Fibroblast of pulmonary artery (primary cell): Measurements from ENCODE around the gene SIRT6.
"Not testable (repeated sequence)": the region's sequence is repeated elsewhere in the genome, so short reads cannot be mapped to it uniquely, and the experiment has no call there.

Experiments
- DNase-seq: peaks from one replicate; pipeline ENCODE4 v3.0.0-alpha.2; 2010; ENCODE audit warnings: low read depth
- H3K4me3 ChIP-seq: replicated peaks from 2 replicates; pipeline ENCODE4 v1.5.1; 2011; ENCODE audit warnings: low read depth, mild to moderate bottlenecking, control low read depth, low read length, moderate library complexity
- CTCF ChIP-seq: IDR thresholded peaks from 2 replicates; pipeline ENCODE4 v1.5.1; 2011; ENCODE audit warnings: mild to moderate bottlenecking, control low read depth, low read length, inconsistent platforms; ENCODE audit errors: missing control alignments

Gene SIRT6

GRCh38 chr19:4224470-4224869 lies 42.1 kb upstream of the SIRT6 start:
- TF ChIP-seq CTCF: no peak
- H3K4me3 ChIP-seq: no peak overlapping the region

GRCh38 chr19:4220188-4220587 lies 37.8 kb upstream of the SIRT6 start:
- no peak for TF ChIP-seq CTCF
- DNase-seq: no peak

More at GRCh38 chr19:4224470-4224869, 42.1 kb upstream of the SIRT6 start:
- no peak for DNase-seq

GRCh38 chr19:4218523-4218922 lies 36.2 kb upstream of the SIRT6 start:
- DNase-seq, H3K4me3 ChIP-seq: not testable (repeated sequence)

More at GRCh38 chr19:4220188-4220587, 37.8 kb upstream of the SIRT6 start:
- H3K4me3 ChIP-seq: no peak overlapping the region

- no peak for TF ChIP-seq CTCF
- no peak for DNase-seq
These were observed 35.3 kb upstream of the SIRT6 start for GRCh38 chr19:4217429-4218264.

GRCh38 chr19:4216846-4217245 lies 34.5 kb upstream of the SIRT6 start:
- H3K4me3 ChIP-seq: no peak overlapping the region
- no peak for TF ChIP-seq CTCF

More at GRCh38 chr19:4217429-4218264, 35.3 kb upstream of the SIRT6 start:
- no peak overlapping the region for H3K4me3 ChIP-seq

GRCh38 chr19:4215807-4216206 lies 33.4 kb upstream of the SIRT6 start:
- no peak for TF ChIP-seq CTCF
- no peak for DNase-seq
- no peak overlapping the region for H3K4me3 ChIP-seq

More at GRCh38 chr19:4216846-4217245, 34.5 kb upstream of the SIRT6 start:
- no peak for DNase-seq

GRCh38 chr19:4213116-4213515 lies 30.8 kb upstream of the SIRT6 start:
- no peak for TF ChIP-seq CTCF
- H3K4me3 ChIP-seq: no peak overlapping the region
- no peak for DNase-seq
